ENCODE measurements around the gene ATP10A. TPM values are rescaled to one million over a fixed set of nuclear protein-coding genes. Genes with fewer than 3 reads are reported as not detected.

The ATP10A gene
- total and polyA plus RNA-seq, 2 experiments from 2014 or later: 0.75 to 0.77 TPM

GRCh38 chr15:25719101-25719985, 143.8 kb downstream of the ATP10A start:
- H3K4me3 ChIP-seq: no peak overlapping the region
- H2AFZ ChIP-seq: no peak overlapping the region
- H3K9me3 ChIP-seq (ENCODE audit: low read depth): no peaks in the 10 kb centered on the region
- WGBS (ENCODE audit: low lambda C conversion rate, missing lambda C conversion rate): 85% methylated on average over 18 of the region's 18 CpGs
- no peak for DNase-seq (ENCODE audit: low spot score)
- H3K4me1 ChIP-seq (ENCODE audit: insufficient read depth): peaks cover 4% of the 10 kb centered on the region
- H3K9me2 ChIP-seq (replicated peaks; ENCODE audit: insufficient read depth): no peaks in the 10 kb centered on the region
- no peak for TF ChIP-seq EZH2phosphoT487 (IDR thresholded peaks at IDR 0.05; ENCODE audit: low read depth, severe bottlenecking, unreplicated experiment)
- no peak for TF ChIP-seq EZH2 (IDR thresholded peaks at IDR 0.05; ENCODE audit: borderline replicate concordance)
- TF ChIP-seq CTCF (IDR thresholded peaks at IDR 0.05; ENCODE audit: poor library complexity): no peak
- no peaks in the 10 kb centered on the region for H4K20me1 ChIP-seq (ENCODE audit: insufficient read depth, poor library complexity, severe bottlenecking)
- no peaks in the 10 kb centered on the region for H3K36me3 ChIP-seq (replicated peaks; ENCODE audit: insufficient read depth, low read depth)
- H3K4me2 ChIP-seq: no peak overlapping the region
- no peak overlapping the region for H3K27ac ChIP-seq
- H3K79me2 ChIP-seq: no peaks in the 10 kb centered on the region
- no peaks in the 10 kb centered on the region for H3K27me3 ChIP-seq

GRCh38 chr15:25718597-25718996, 144.5 kb downstream of the ATP10A start:
- Histone ChIP-seq H3K27ac (no peak overlapping the region), H3K4me1 (ENCODE audit: insufficient read depth) (peaks cover 4% of the 10 kb centered on the region), H3K36me3 (replicated peaks; ENCODE audit: insufficient read depth, low read depth) (no peaks in the 10 kb centered on the region), H3K4me3 (no peak overlapping the region), H3K9me3 (ENCODE audit: low read depth) (no peaks in the 10 kb centered on the region), H3K79me2 (no peaks in the 10 kb centered on the region), H3K27me3 (no peaks in the 10 kb centered on the region), H3K4me2 (no peak overlapping the region), H3K9me2 (replicated peaks; ENCODE audit: insufficient read depth) (no peaks in the 10 kb centered on the region), H4K20me1 (ENCODE audit: insufficient read depth, poor library complexity, severe bottlenecking) (no peaks in the 10 kb centered on the region), H2AFZ (no peak overlapping the region)
- TF ChIP-seq EZH2 (IDR thresholded peaks at IDR 0.05; ENCODE audit: borderline replicate concordance): no peak
- no peak for TF ChIP-seq EZH2phosphoT487 (IDR thresholded peaks at IDR 0.05; ENCODE audit: low read depth, severe bottlenecking, unreplicated experiment)
- no peak for TF ChIP-seq CTCF (IDR thresholded peaks at IDR 0.05; ENCODE audit: poor library complexity)
- WGBS (ENCODE audit: low lambda C conversion rate, missing lambda C conversion rate): 94% methylated on average over 8 of the region's 8 CpGs
- DNase-seq (ENCODE audit: low spot score): no peak

- Histone ChIP-seq H3K4me3 (no peak overlapping the region), H2AFZ (no peak overlapping the region), H3K27ac (no peak overlapping the region), H3K4me1 (ENCODE audit: insufficient read depth) (peaks cover 4% of the 10 kb centered on the region), H3K4me2 (no peak overlapping the region), H3K9me3 (ENCODE audit: low read depth) (no peaks in the 10 kb centered on the region), H3K9me2 (replicated peaks; ENCODE audit: insufficient read depth) (no peaks in the 10 kb centered on the region), H3K27me3 (no peaks in the 10 kb centered on the region), H3K79me2 (no peaks in the 10 kb centered on the region), H4K20me1 (ENCODE audit: insufficient read depth, poor library complexity, severe bottlenecking) (no peaks in the 10 kb centered on the region), H3K36me3 (replicated peaks; ENCODE audit: insufficient read depth, low read depth) (no peaks in the 10 kb centered on the region)
- DNase-seq (ENCODE audit: low spot score): no peak
- WGBS (ENCODE audit: low lambda C conversion rate, missing lambda C conversion rate): 96% methylated on average over 20 of the region's 20 CpGs
- TF ChIP-seq EZH2 (IDR thresholded peaks at IDR 0.05; ENCODE audit: borderline replicate concordance) (no peak), EZH2phosphoT487 (IDR thresholded peaks at IDR 0.05; ENCODE audit: low read depth, severe bottlenecking, unreplicated experiment) (no peak), CTCF (IDR thresholded peaks at IDR 0.05; ENCODE audit: poor library complexity) (no peak)
Observed at GRCh38 chr15:25718169-25718536, 145.0 kb downstream of the ATP10A start.
